SK-MEL-5 (cell line): ENCODE data around the gene IFNL4. TPM values are rescaled to one million over a fixed set of nuclear protein-coding genes. Genes with fewer than 3 reads are reported as not detected.
A peak's percentile ranks its signal among the peaks of the same experiment; 100 is the strongest.
"Not testable (repeated sequence)": the region's sequence is repeated elsewhere in the genome, so short reads cannot be mapped to it uniquely, and the experiment has no call there.

Experiments
- DNase-seq: peaks from one replicate; pipeline ENCODE4 v3.0.0-alpha.2; 2016; ENCODE audit warnings: low read depth, low spot score
- in situ Hi-C: cut with HindIII; loops from 2 replicates; pipeline ENCODE4 v1.10.0; 2016; ENCODE audit warnings: low sequenced_read_pairs, high pct_unique_total_duplicates, low pct_unique_long_range_greater_than_20kb
- total RNA-seq: library from RNA; depleted of rRNA; stranded (reverse); fragments of >200 nt; shearing (Covaris generic); gene quantifications from 2 replicates; pipeline ENCODE4 v1.2.3, GENCODE V29; 2014

The IFNL4 gene
- total RNA-seq, 1 experiment from 2014 or later: not detected

DNA sequence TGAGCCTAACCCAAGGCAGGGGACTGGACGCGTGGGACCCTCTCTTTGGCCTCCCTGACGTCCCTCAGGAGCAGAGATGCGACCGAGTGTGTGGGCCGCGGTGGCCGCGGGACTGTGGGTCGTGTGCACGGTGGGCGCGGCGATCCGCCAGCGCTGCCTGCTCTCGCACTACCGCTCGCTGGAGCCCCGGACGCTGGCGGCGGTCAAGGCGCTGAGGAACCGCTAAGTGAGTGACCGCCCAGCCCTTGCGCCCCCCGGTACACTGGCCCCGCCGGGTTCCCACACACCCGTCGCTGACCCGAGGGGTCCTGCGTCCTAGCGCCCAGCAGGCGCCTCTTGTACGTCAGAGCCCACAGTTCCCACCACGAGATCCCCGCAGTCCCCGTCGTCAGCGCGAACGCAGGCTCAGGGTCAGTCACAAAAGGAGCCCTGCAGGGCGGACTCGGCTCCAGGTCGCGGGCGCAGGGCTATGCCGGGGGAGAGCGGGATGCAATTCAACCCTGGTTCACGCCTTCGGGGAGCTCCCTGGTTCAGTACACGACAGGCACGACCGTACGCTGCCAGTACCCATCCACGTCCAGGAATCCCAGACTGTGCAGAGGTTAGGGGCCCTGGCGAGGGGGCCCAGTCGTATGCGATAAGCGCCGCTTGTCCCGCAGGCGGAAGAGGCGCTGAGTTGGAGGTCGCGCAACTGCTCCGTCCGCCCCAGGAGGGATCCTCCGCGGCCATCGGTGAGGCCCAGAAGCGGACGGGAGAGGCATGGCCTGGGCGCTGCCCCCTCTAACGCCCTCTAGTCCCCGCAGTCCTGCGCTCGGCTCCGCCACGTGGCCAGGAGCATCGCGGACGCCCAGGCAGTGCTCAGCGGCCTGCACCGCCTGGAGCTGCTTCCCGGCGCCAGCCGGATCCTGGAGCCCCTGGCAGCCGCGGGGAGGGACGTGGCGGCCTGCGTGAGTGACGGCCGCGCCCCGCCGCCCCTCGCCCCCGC lies 15.9 kb upstream of the IFNL4 start:
- DNase-seq: no peak
- in situ Hi-C loops: no loop called here

DNA sequence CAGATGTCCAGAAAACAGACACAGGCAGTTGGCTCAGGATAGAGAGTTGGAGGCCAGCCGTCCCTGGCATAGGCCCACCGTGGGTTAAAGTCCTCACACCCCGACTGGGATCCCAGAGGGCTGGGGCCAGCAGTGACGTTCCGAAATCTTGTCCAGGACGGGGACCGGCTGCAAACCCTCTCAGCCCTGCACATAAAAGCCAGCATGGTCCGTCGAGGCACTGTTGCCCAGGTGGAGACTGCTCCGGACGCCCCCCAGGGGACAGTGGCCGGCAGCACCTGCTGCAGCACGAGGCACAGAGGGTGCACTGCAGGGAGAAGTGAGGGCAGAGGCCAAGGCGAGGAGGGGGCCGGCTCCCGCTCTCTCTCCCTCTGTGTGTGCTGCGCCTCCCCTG lies 15.3 kb upstream of the IFNL4 start:
- in situ Hi-C loops: no loop called here

DNA sequence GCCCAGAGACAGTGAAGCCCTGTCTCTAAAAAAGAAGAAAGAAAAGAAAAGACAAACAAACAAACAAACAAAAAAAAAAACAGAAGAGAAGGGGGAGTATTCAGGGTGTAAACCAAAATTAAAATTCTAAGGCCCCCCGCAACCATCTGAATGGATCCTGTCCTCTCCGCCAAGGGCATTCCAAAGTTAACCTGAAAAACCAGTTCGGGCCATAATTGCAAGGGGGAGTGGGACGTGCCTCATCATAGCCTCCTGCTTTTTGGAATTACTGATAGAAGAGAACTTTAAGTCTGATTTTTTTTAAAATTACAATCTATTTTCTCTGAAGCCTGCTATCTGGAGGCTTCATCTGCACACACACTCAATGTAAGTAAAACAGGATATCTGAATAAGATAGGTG lies 13.8 kb upstream of the IFNL4 start:
- in situ Hi-C loops: no loop called here

More for the DNA sequence above, 15.3 kb upstream of the IFNL4 start:
- no peak for DNase-seq

DNA sequence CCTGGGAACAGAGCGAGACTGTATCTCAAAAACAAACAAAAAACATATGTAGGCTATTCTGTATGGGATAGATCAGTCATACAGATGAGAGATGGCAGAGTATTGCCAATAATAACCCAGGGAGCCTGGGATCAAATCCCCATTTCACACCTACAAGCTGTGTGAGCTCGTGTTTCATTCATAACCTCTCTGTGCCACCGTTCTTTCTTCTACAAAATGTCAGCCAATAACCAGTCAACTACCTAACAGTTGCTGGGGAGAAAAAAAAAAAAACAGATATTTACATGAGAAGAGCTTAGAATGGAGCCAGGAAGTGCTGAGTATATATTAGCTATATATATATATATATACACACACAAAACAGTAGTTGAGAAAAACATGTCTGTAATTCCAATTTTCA lies 13.0 kb upstream of the IFNL4 start:
- in situ Hi-C loops: no loop called here
- DNase-seq: peak; percentile 14

More for the DNA sequence above, 13.8 kb upstream of the IFNL4 start:
- no peak for DNase-seq

DNA sequence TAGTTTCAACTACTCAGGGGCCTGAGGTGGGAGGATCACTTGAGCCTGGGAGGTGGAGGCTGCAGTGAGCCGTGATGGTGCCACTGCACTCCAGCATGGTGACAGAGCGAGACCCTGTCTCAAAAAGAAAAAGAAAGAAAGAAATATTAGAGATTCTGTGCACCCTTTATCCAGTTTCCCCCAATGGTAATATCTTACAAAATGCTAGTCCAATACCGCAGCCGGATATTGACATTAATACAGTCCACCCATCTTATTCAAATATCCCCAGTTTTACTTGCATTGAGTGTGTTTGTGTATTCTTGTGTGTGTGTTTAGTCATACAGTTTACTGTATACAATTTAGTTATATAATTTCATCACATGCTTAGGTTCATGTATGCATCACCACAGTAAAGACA lies 8.6 kb upstream of the IFNL4 start:
- in situ Hi-C loops: no loop called here

DNA sequence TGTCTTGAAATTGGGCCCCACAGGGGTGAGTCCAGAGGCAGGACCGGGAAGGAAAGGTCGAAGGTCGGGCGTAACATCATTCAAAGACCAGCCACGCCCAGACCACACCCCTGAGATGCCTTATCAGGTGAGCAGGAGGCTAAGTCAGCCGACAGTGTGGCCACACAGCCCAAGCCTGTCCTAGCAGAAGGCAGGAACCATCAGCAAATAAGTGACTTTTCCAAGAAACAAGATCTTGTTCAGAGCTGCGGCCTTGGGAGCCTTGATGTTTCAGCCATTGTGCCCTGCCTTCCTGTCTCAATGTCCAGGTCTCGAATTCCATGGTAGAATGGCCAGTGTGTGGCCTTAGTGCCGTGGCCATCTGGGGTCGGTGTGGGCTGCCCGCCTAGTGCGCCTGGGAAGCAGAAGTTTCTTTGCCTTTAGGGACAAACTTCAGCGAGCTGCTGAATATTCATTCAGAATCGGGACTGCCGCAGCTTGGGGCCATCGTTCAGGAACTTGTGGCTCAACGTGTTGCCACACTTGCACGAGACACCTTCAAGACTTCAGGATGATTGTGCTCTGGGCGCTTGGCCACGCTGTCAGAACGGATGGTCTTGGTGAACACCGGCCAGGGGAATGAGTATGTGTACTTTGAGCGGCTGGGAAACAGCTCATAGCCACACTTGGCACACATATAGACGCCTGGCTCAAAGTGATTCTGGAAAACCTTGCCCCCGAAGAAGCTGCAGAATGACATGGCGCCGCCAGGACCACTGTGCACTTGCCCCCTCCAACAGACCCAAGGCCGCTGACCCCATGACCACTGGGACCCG lies 6.1 kb upstream of the IFNL4 start:
- DNase-seq: no peak
- in situ Hi-C loops: no loop called here

More for the DNA sequence above, 8.6 kb upstream of the IFNL4 start:
- no peak for DNase-seq

DNA sequence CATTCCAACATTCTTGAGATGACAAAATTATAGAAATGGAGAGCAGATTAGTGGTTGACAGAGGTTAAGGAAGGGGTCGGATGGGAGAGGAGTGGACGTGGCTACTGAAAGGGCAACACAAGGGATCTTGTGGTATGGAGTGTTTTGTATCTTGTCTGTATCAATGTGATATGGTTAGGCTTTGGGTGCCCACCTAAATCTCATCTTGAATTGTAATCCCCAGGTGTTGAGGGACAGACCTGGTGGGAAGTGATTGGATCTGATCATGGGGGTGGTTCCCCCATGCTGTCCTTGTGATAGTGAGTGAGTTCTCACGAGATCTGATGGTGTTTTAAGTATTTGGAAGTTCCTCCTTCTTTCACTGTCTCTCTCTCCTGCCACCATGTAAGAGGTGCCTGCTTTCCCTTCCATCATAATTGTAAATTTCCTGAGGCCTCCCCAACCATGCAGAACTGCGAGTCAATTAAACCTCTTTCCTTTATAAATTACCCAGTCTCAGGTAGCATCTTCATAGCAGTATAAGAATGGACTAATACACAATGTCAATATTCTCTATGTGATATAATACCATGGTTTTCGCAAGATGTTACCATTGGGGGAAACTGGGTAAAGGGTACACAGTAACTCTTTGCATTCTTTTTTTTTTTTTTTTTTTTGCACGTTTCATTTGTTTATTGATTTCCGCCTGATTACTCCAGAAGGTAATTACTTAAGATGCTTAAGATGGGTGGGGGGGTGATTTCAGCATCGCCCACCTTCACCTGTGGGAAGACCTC lies 4.9 kb upstream of the IFNL4 start:
- in situ Hi-C loops: no loop called here
- no peak for DNase-seq

DNA sequence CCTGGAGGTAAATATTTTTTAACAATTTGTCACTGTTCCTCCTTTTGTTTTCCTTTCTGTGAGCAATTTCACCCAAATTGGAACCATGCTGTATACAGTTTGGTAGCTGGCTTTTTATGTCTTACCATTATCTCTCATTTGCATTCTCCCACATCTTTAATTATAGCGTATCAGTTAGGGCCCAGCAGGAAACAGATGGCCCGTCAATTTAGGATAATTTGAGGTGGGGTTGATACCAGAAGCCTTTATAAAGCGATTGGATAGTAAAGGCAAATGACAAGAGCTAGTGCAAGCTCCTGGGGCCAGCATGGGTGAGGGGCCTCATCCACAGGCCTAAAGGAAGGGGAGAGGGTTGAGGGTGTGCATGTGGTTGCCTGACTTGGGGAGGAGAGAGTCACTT lies 3.8 kb upstream of the IFNL4 start:
- DNase-seq: no peak
- in situ Hi-C loops: no loop called here

DNA sequence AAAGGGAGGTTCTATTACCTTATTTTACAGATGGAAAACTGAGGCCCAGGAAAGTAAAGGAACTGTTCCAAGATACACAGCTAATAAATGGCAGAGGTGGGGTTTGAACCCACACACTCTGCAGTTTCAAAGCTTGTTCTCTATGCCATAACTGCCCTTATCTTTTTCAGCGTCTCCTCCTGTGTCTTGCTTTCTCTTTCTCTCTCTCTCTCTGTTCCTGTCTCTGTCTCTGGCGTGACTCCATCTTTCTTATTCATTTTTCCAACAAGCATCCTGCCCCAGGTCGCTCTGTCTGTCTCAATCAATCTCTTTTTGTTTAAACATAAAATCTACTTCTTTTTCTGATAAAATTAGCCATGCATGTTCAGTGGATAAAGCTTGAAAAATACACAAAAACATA lies 3.2 kb upstream of the IFNL4 start:
- no peak for DNase-seq
- in situ Hi-C loops: no loop called here

DNA sequence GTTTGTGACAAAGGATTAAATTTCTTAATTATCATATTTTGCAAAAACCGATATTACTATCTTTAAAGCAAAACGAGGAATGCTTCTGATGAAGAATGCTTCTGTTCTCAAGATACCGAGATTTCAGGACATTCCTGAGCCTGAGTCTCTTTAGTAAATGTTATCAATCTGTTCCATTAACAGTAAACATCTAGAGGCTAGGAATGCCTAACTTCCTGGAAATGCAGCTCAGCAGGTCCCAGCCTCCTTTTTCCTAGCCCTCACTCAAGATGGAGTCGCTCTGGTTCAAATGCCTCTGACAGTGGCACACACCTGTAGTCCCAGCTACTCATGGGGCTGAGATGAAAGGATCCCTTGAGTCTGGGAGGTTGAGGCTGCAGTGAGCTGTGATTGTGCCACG lies 2.4 kb upstream of the IFNL4 start:
- DNase-seq: no peak
- in situ Hi-C loops: no loop called here

DNA sequence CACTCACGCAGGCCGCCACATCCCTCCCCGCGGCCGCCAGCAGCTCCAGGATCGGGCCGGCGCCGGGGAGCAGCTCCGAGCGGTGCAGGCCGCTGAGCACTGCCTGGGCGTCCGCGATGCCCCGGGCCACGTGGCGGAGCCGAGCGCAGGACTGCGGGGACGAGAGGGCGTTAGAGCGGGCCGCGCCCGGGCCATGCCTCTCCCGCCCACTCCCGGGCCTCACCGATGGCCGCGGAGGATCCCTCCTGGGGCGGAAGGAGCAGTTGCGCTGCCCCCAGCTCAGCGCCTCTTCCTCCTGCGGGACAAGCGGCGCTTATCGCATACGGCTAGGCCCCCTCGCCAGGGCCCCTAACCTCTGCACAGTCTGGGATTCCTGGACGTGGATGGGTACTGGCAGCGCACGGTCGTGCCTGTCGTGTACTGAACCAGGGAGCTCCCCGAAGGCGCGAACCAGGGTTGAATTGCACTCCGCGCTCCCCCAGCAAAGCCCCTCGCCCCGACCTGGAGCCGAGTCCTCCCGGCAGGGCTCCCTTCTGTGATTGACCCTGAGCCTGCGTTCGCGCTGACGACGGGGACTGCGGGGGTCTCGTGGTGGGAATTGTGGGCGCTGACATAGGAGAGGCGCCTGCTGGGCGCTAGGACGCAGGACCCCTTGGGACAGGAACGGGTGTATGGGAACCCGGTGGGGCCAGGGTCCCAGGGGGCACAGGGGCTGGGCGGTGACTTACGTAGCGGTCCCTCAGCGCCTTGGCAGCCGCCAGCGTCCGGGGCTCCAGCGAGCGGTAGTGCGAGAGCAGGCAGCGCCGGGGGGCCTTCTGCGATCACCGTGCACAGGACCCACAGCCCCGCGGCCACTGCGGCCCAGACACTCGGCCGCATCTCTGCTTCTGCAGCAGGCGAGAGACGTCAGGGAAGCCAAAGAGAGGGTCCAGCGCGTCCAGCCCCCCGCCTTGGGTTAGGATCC lies 673 bp downstream of the IFNL4 start:
- in situ Hi-C loops: no loop called here
- no peak for DNase-seq

DNA sequence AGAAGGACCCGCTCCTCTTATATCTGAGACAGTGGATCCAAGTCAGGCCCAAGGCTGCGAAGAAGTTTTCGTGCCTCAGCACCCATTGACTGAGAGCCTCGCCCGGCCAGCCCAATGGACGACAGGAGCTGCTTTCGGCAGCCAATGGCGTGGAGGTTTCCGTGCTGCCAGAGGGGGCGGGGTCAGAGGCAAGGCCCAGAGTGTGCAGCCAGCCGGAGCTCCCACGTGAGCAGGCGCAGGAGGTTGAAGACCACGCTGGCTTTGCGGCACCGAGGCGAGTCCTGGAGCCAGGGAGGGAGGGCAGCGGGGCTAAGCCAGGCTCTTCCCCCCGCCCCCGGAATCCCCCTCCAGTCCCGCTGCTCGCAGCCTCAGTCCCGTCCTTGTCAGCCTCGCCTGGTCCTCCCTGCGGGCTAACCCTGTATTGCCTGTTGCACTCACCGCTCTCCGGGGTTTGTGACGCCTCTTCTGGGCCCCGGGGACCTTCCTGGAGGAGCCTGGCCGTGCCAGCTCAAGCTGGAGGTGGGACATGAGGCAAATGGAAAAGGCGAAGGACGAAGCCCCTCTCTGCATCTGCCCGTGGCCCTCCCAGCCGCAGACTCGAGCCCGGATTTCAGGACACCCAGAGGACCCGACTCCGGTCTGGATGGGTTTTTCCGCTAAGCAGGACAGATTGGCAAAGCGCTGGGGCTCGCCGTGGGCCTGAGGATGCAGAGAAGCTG lies 1.5 kb downstream of the IFNL4 start:
- in situ Hi-C loops: no loop called here
- no peak for DNase-seq

DNA sequence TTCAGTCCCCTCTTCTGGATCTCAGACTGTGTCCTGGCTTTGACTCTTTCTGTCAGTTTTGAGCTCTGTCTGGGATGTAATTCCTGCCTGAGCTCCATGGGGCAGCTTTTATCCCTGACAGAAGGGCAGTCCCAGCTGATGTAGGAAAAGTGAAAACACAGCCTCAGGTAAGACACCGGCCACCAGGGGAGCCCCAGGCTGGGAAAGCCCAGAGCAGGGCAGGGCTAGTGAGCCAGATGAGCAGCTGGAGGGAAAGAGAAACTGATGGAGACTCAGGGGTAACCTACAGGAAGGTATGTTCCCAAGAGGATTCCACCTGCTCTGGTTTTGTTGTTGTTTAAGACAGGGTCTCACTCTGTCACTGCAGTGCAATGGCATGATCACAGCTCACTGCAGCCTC lies 3.5 kb downstream of the IFNL4 start:
- DNase-seq, in situ Hi-C loops: not testable (repeated sequence)

DNA sequence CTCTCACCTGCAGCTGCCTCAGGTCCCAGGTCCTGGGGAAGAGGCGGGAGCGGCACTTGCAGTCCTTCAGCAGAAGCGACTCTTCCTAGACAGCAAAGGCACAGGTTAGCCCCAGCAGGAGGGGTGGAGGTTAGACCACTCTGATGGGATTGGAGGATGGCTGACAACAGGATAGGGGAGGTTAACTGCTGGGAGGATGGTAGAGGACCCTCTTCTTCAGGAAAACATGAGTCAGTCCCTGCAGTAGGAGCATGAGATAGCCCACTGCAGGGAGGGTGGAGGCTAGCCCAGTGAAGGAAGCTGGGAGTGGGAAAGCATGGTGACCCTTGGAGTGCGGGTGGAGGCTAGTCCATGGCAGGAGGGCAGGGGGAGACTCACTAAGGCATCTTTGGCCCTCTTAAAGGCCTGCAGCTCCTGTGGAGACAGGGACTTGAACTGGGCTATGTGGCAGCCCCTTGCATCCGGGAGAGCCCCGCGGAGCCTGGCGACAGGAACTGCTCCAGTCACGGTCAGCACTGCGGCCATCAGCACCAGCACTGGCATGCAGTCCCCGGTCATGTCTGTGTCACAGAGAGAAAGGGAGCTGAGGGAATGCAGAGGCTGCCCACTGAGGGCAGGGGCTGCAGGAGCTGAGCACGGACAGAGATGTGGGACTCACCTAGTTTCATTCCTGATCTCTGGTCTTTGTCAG lies 4.1 kb downstream of the IFNL4 start, which contains the start of gene IFNL3:
IFNL3 (minus strand) TSS at position 597 of the 691 bp plus-strand sequence; CDS start at position 558, 39 bp downstream.
- DNase-seq, in situ Hi-C loops: not testable (repeated sequence)

DNA sequence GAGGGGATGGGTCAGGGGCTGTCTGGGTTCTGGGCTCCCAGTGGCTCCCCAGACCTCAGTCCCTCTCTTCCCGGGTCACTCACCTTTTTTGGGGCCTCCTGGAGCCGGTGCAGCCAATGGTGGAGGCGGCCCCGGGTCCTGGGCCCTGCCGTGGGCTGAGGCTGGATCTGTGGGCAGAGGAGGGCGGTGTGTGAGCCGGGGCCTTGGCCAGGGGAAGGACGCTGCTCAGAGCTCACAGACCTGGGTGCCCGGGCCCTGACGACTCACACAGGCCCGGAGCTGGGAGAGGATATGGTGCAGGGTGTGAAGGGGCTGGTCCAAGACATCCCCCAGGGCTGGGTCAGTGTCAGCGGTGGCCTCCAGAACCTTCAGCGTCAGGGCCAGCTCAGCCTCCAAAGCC lies 4.9 kb downstream of the IFNL4 start:
- DNase-seq, in situ Hi-C loops: not testable (repeated sequence)

DNA sequence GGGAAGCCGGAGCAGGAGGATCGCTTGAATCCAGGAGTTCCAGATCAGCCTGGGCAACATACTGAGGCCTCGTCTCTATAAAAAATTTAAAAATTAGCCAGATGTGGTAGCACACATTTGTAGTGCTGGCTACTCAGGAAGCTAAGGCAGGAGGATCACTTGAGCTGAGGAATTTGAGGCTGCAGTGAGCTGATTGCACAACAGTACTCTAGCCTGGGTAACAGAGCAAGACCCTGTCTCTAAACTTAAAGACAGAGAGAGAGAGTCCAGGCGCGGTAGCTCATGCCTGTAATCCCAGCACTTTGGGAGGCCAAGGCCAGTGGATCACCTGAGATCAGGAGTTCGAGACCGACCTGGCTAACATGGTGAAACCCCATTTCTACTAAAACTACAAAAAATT lies 8.2 kb downstream of the IFNL4 start:
- in situ Hi-C loops: no loop called here
- DNase-seq: no peak
